Right hindlimb (tissue), 1 donor: ENCODE data around the gene EML2.
"Not testable (repeated sequence)": the region's sequence is repeated elsewhere in the genome, so short reads cannot be mapped to it uniquely, and the experiment has no call there.

Experiments used
- DNase-seq: peaks from one replicate; pipeline ENCODE4 v3.0.0-alpha.2; 2018

EML2 gene

GRCh38 chr19:45650722-45651121, 11.5 kb upstream of the EML2 start:
- DNase-seq = no peak

GRCh38 chr19:45646345-45646698, 7.1 kb upstream of the EML2 start:
- no peak for DNase-seq

DNA sequence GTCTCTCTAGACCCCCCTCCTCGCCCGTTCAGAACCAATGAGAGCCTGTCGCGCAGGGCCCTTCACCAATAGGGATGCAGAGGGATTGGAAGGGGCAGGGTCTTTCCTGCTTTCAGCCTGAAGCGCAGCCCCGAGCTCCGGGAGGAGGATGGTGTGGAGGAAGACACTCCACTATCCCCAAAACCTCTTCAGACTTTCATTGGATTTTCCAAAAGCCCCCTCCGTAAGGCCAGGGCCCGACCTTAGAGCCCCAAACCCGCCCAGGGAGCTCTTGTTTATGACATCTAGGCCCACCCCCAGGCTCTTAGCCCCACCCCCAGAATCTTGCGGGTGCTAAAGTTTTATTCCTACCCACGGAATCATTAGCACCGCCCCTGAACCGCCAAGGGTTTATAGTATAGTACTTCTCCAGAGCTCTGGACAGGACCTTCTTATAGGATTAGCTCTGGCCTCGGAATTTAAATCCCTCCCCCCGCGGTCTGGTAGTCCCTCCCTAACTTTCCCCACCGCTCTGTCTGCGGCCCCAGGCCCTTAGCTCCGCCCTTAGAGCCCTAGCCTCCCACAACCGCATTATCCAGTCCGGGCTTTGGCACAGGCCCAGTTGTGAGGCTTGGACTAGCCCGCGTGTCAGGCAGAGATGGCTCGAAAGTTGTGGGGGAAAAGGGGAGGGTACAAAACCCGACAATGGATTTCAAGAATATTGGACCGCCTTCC, 6.6 kb upstream of the EML2 start:
- peak; percentile 92 for DNase-seq

DNA sequence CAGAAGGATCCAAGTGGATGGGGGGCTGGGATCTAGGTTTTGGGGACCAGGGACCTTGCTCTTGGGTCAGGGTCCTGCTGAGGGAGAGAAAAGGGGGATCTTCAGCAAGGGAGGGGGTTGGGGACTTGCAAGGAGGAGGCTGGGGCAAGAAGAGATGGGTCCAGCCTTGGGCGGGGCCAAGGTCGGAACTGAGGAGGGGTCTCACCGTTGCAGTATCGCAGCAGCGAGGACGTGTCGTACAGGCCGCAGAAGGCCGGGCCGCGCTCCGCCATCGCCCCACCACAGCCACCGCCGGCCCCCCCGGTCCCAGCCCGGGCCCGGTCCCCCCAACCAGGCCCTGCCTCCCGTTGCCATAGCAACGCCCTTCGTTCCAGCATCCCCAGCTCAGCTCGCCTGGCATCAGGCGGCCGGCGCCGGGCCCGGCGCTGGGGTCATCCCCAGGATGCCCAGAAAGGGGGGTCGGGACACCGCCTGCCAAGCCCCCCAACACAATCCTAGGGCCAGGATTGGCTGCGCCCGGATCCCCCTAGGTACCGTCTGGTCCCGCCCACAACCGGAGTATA, 6.0 kb upstream of the EML2 start:
- no peak for DNase-seq

DNA sequence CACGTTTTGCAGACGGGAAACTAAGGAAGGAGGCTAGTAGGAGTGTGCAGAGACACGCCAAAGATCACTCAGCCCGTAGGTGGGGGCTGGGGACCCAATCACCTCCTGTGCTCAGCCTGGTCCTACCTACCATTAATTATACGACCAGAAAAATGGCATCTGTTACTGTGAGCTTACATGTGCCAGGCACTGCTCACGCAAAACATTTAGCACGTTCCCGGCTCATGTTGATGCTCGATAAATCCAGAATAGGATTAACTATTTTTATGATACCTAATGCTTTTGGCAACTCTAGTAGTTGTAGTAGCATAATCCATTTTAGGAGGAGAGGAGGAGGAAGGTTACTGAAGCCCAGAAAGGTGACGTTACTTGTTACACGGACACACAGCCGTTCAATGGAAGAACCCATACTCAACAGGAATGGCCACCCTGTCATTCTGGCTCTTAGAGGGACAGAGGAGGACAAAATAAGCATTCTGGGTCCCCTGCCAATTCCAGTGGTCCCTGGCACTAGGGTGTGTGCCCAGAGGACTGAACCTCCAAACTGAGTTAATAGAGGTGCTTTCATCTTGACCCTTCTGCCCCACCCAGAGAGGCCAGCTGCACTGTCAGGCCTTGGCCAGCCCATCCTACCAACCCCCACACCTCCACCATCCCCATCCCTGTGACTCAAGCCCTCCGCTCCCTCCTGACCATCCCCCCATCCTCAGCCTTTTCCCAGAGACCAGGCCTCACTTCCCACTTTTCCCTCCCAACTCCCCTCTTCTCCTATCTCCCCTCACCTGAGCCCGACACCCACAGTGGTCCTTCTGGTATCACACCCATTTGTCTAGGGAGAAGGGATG, 5.0 kb upstream of the EML2 start:
- DNase-seq = no peak

DNA sequence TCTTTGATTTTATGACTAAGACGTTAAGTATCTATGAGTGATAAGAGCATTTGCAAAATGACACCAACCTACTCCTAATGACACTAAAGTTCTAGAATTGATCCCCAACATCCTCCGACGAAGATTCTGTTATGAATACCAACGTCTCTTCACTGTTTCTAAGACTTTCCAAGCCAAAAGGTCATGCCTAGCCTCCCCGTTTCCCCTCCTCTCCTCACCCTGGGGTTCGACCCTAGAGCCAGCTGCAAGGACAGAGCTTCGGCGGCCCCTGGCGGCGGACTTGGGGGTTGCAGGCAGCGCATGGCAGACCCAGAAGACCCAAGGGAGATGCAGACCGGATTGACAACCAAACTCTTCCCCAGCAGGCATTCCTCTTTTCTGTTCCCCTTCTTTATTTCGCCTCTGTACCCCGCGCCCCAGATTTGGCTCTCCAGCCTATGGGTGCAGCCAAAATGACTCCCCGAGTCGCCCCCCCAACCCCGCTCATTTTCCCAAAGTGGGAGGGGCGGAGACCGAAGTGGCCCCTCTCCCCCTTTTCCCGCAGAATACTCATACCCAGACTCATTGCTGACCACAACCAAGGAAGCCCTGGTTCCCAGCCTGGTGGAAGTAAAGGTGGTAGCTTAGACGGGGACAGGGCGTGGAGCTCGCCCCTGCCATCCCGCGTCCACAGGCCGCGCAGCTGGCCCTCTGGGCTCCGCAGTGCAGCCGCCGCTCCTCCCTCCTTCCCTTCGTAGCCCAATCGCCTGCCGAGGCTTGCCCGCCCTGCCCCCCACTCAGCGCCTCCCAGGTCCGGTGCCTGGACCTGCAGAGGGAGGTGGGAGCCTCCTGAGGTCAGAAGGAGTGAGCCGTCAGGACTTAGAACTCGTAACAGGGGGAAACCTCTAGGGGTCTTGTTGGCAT, 4.1 kb upstream of the EML2 start:
- DNase-seq = peak; percentile 91

DNA sequence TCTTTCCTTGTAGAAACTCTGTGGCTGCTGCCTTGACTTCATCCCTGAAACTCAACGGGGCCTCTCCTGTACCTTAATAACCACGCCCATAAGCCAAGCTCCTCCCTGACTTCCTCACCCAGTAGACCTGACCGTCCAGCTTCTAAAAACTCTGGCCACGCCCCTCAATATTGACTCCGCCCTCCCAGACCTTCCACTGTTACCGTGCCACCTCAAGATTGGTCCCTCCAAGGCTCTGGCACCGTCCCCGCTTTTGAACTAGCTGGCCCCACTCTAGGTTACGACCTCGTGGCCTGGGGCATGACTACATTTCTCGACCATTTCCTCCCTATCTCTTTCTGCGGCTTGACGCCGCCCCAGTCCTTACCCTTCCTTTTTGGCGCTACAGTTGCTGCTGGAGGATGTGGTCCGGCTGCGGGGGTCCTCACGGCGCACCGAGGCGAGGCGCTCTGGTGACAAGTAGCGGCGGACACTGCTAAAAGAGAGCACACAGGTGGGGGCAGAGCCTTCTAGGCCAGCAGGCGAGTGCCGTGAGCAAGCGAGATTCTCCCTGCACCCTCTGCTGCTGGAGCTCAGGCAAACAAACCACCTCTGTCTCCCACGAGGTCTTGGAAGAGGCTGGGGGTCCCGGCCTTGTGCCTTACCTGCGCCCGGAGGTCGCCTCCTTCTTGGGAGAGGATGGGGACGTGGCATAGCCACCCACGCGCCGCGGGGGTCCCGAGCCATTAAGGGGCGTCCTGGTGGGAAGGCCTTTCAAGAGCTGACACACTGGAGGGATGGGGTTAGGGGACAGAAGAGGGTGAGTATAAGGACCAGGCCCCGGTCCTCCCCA, 2.3 kb upstream of the EML2 start:
- DNase-seq = peak; percentile 65

DNA sequence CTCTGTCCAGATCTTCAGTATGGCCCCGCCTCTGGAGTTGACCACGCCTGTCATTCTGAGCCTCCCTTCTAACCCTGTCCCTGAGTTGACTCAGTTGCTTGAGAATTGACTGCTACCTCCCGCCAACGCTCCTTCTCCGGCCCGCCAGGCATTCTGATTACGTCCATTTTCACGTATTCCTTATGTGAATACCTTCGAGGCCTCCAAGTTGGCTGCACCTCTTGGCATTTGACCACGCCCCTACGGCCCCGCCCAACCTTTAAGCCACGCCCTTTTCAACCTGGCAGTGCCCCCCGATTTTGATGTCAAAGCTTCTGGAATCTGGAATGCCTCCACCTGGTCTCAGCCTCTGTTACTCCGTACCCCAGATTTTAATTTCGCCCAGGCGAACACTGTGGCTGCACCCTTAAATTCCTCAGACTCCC, 1.7 kb upstream of the EML2 start:
- peak; percentile 26 for DNase-seq

GRCh38 chr19:45637890-45638667, 1.1 kb downstream of the EML2 start:
- peak; percentile 34 for DNase-seq

- no peak for DNase-seq
These were observed 2.3 kb downstream of the EML2 start for GRCh38 chr19:45636902-45637301.

- no peak for DNase-seq
These were observed 2.9 kb downstream of the EML2 start for GRCh38 chr19:45636275-45636674.

DNA sequence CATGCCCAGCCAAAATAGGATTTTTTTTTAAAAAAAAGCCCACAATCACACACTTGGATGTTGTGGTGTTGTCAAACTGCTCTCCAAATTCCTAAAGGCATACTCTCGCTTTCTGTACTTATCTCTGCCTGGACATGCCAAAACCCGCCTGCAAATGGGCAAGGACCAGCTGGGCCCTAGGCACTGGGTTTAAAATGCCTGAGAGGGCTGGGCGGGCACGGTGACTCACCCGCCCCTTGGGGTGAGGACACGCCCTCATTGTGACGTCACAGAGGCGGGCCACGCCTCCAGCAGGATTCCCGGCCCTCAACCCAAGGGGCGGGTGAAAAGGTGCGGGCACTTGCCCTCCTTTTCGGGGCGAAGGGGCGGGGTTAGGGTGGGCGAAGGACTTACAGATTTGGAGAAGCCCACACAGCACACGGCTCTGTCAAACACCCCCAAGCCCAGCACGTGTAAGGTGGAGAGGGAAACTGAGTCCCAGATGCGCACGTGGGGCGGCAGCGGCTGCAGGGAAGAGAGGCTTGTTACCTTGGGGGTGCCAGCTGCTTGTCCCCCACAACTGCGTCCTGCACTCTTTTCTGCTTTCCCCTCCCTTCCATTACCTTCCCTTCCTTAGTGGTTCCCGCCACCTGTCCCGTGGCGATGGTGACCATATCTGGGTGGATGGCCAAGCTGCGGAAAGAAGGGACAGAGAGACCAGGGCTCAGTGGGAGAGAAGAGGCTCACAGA, 6.6 kb downstream of the EML2 start:
- DNase-seq = peak; percentile 79

DNA sequence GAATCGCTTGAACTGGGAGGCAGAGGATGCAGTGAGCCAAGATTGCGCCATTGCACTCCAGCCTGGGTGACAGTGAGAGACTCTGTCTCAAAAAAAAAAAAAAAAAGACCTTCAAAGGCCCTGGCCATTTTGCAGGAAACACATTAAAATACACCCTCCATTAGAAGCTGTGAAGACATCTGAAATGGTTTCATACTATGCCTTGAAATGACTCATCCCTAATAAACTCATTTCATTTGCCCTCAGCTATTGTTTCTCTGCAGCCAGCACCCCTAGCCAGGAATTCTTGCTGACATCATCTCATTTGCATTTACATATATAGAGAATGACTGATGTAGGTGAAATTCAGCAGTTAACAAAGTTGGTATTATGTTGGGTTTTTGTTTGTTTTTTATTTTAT, 8.7 kb downstream of the EML2 start:
- no peak for DNase-seq

- no peak for DNase-seq
These were observed 9.5 kb downstream of the EML2 start for GRCh38 chr19:45629704-45630103.

DNA sequence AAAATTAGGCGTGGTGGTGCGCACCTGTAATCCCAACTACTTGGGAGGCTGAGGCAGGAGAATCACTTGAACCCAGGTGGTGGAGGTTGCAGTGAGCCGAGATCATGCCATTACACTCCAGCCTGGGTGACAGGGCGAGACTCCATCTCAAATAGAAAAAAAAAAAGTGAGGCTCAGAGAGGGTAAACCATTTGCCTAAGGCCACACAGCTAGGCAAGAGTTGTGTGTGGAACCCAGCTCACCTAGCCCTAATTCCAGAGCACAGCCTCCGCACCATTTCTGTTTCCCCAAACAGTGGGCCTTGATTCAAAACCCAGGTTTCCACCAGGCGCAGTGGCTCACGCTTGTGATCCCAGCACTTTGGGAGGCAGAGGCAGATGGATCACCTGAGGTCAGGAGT, 11.0 kb downstream of the EML2 start:
- not testable (repeated sequence) for DNase-seq

DNA sequence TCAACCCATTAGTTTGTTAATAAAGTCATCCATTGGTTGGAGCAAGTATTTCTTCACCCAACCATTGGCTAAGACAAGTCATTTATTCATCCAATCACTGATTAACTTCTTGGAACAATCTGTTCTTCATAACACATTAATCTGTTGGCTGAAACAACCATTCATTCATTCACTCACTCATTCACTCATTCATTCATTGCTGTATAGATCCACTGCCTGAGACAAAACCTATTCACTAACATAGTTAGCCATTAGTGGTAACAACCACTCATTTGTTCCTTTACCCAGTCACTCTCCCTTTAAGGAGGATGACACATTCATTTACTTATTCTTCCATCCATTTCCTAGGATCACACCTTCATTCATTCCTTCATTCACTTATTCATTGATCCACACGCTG, 15.2 kb downstream of the EML2 start:
- DNase-seq = no peak

- DNase-seq = no peak
These were observed 17.2 kb downstream of the EML2 start for GRCh38 chr19:45621976-45622503.

DNA sequence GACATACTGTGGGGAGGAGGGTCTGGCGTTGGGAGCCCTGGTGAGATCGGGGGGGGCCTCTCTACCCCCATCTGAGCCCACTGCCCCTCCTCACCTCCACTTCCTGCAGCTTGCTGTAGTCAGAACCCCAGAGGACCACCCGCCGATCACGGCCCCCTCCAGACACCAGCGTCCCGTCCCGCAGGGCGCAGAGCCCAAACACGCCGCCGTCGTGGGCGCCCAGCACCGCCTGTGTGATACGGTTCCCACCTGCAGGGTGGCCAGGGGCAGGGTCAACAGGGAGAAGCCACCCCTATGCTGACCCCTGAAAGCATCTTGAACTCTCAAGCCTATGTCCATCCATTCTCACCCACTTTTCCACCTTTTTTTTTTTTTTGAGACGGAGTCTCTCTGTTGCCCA, 17.8 kb downstream of the EML2 start:
- no peak for DNase-seq

GRCh38 chr19:45616704-45617017, 22.5 kb downstream of the EML2 start:
- no peak for DNase-seq
